ENCODE data around the gene CD79A.

Gene CD79A

DNA sequence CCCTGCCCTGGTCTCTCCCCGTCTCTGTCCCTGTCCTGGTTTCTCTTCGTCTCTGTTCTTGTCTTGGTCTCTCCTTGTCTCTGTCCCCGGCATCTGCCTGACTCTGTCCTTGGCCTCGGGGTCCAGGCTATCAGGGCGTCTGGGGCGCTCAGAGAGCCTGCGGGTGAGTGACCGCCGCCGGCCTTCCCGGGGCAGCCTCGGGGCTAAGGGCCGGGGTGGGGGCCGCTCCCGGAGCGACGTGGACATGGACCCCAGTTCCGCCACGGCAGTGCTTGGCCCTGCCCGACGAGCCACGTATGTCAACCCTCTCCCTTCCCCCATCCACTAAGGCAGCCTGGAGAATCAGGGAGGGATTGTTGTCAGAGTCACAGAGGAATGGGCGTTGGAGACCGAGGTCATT lies 20.7 kb downstream of the CD79A start:
- TF ChIP-seq, protein P1, sequence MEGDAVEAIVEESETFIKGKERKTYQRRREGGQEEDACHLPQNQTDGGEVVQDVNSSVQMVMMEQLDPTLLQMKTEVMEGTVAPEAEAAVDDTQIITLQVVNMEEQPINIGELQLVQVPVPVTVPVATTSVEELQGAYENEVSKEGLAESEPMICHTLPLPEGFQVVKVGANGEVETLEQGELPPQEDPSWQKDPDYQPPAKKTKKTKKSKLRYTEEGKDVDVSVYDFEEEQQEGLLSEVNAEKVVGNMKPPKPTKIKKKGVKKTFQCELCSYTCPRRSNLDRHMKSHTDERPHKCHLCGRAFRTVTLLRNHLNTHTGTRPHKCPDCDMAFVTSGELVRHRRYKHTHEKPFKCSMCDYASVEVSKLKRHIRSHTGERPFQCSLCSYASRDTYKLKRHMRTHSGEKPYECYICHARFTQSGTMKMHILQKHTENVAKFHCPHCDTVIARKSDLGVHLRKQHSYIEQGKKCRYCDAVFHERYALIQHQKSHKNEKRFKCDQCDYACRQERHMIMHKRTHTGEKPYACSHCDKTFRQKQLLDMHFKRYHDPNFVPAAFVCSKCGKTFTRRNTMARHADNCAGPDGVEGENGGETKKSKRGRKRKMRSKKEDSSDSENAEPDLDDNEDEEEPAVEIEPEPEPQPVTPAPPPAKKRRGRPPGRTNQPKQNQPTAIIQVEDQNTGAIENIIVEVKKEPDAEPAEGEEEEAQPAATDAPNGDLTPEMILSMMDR (conservative IDR thresholded peaks at IDR 0.05; ENCODE audit: low read depth, low read length): no peak
- no peak overlapping the region for H3K4me3 ChIP-seq (ENCODE audit: low read depth, low read length)
- no peak for DNase-seq (ENCODE audit: low read depth)

DNA sequence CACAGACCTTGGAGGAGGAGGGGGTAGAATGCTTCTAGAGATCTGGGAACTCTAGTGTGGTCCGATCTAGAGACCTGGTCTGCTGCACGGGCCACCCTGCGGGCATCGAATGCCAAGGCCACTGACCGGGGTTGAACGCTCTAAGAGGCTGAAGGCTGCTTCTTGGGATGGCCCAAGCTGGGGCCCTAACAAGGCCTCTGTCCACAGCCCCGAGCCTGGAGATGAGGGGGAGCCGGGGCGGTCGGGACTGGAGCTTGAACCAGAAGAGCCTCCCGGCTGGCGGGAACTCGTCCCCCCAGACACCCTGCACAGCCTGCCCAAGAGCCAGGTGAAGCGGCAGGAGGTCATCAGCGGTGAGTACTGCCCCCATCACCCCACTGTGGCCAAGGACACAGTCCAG lies 21.2 kb downstream of the CD79A start:
- TF ChIP-seq, protein P1 (conservative IDR thresholded peaks at IDR 0.05; ENCODE audit: low read depth, low read length): no peak
- H3K4me3 ChIP-seq (ENCODE audit: low read depth, low read length): no peak overlapping the region
- no peak for DNase-seq (ENCODE audit: low read depth)

DNA sequence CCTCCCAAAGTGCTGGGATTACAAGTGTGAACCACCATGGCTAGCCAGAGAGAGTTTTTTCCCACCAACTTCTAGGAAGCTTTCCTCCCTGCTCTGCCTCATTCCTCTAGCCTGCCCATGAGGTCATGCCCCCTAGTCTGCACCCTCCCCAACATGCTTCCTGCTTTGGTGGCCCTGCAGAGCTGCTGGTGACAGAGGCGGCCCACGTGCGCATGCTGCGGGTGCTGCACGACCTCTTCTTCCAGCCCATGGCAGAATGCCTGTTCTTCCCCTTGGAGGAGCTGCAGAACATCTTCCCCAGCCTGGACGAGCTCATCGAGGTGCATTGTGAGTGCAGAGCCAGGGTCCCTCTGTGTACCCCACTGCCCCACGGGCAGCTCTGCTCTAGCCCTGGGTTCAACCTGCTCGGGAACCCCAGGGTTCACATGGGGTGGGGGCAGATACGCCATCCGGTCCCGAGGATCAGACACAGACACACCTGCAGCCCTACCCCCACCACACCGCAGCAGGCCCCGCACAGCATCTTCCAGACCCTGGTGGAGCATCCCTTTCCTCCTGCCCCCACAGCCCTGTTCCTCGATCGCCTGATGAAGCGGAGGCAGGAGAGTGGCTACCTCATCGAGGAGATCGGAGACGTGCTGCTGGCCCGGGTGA lies 24.8 kb downstream of the CD79A start:
- TF ChIP-seq, protein P1 (conservative IDR thresholded peaks at IDR 0.05; ENCODE audit: low read depth, low read length): no peak
- no peak for DNase-seq (ENCODE audit: low read depth)

DNA sequence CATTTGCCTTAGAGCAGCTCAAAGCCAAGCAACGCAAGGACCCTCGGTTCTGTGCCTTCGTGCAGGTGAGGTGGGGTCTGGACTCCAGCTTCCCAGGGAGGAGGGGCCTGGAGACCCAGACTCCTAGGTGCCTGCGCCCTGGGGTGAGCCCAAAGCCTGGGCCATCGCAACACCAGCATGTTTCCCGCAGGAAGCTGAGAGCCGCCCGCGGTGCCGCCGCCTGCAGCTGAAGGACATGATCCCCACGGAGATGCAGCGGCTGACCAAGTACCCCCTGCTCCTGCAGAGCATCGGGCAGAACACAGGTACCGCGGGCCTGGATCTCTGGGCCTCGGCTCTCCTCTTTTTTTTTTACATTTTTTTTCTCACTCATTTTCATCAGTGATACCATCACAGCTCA lies 25.5 kb downstream of the CD79A start:
- TF ChIP-seq, protein P1 (conservative IDR thresholded peaks at IDR 0.05; ENCODE audit: low read depth, low read length): no peak
- DNase-seq (ENCODE audit: low read depth): no peak
- H3K4me3 ChIP-seq (ENCODE audit: low read depth, low read length): no peak overlapping the region

More for the DNA sequence above, 24.8 kb downstream of the CD79A start:
- no peak overlapping the region for H3K4me3 ChIP-seq (ENCODE audit: low read depth, low read length)

DNA sequence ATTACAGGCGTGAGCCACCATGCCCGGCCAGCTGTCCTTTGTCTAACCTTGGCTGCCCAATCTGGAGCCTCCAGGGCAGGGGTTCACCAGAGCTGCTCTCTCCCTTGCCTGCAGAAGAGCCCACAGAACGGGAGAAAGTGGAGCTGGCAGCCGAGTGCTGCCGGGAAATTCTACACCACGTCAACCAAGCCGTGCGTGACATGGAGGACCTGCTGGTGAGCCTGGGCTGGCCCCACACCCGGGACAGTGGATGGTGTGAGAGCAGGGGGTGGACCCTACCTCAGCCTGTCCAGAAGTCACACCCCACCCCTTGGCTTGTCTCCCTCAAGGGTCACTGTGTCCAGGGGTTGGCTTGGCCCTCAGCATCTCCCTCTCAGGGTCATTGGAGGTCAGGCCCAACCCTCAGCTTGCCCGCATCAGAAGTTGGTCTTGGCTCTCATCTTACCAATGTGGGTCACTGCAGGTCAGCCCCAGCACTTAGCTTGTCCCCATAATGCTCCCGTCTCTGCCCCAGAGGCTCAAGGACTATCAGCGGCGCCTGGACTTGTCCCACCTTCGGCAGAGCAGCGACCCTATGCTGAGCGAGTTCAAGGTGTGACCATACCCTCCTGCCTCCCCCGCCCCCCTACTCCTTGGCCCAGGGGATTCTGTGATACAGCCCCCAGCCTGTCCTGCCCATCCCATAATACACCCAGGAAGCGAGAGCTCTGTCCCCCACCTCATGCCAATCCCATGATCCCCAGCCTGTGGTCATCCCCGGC lies 26.3 kb downstream of the CD79A start:
- no peak overlapping the region for H3K4me3 ChIP-seq (ENCODE audit: low read depth, low read length)
- TF ChIP-seq, protein P1 (conservative IDR thresholded peaks at IDR 0.05; ENCODE audit: low read depth, low read length): no peak
- DNase-seq (ENCODE audit: low read depth): no peak

DNA sequence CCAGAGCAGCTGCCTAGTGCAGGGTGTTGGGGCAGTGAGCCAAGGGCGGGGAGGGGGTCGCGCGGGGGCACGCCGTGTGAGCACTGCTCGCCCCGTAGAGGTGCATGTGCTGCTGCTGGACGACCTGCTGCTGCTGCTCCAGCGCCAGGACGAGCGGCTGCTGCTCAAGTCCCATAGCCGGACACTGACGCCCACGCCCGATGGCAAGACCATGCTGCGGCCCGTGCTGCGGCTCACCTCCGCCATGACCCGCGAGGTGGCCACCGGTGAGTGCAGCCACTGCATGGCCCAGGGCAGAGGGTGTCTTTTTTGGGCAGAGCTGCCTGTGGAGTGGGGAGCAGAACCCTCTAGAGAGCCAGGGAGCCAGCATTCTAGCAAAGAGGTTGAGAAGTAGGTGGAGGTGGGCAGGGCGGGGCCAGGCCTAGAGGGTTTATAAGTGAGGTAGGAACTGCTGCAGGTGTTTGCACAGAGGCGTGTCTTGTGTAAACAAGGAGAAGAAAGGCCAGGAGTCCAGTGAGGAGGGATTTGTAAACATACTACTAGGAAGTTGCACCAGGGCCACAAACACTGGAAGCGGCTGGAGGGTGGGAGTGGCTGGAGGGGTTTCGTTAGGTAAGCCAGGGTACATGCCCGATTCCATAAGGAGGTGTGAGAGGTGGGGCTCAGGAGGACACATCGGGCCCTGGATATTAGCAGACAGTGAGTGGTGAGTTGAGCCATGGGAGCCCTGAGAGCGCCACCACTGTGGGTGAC lies 27.2 kb downstream of the CD79A start:
- TF ChIP-seq, protein P1 (conservative IDR thresholded peaks at IDR 0.05; ENCODE audit: low read depth, low read length): no peak
- no peak for DNase-seq (ENCODE audit: low read depth)
- H3K4me3 ChIP-seq (ENCODE audit: low read depth, low read length): no peak overlapping the region
